Peyer's patch (tissue), 4 donors: Measurements from ENCODE around the gene LRRN2. TPM values are rescaled to one million over a fixed set of nuclear protein-coding genes. Genes with fewer than 3 reads are reported as not detected.

Experiments
- DNase-seq, 3 donors: peaks; one replicate each; pipeline ENCODE4 v3.0.0-alpha.2; 2017 to 2019
- H3K27ac ChIP-seq, 4 donors: fragments of 200-600 bp; sonication (generic); one replicate each; pipeline ENCODE4 v1.5.1; 2016 to 2019
- H3K27me3 ChIP-seq, 2 donors: fragments of 200-600 bp; sonication (generic); one replicate each; pipeline ENCODE4 v1.5.1; 2019
- H3K36me3 ChIP-seq, 3 donors: fragments of 200-600 bp; sonication (generic); one replicate each; pipeline ENCODE4 v1.5.1; 2016 to 2019
- H3K4me1 ChIP-seq, 4 donors: fragments of 200-600 bp; sonication (generic); one replicate each; pipeline ENCODE4 v1.5.1; 2016 to 2019
- H3K4me3 ChIP-seq, 4 donors: fragments of 200-600 bp; sonication (generic); 1 replicate in 3 of 4; 2 replicates in 1 of 4; pipeline ENCODE4 v1.5.1; 2016 to 2019; ENCODE audit warnings: mild to moderate bottlenecking in 1 of 4
- H3K9me3 ChIP-seq, 4 donors: fragments of 200-600 bp; sonication (generic); one replicate each; pipeline ENCODE4 v1.5.1; 2016 to 2019; ENCODE audit warnings: mild to moderate bottlenecking in 1 of 4
- CTCF ChIP-seq, 6 experiments: fragments of 450-650 bp in 4 of 6; fragments of 200-600 bp in 2 of 6; sonication (generic) in 1 of 6; IDR thresholded peaks; one replicate each; pipeline ENCODE4 v1.5.1; 2017 to 2019; ENCODE audit warnings: antibody characterized with exemption in 6 of 6, mild to moderate bottlenecking in 3 of 6, moderate library complexity in 1 of 6
- POLR2A ChIP-seq, 2 donors: fragments of 450-650 bp; IDR thresholded peaks; one replicate each; pipeline ENCODE4 v1.5.1; 2017; ENCODE audit warnings: antibody characterized with exemption in 2 of 2, mild to moderate bottlenecking in 2 of 2, moderate library complexity in 2 of 2
- total RNA-seq, 4 donors: library from RNA; depleted of rRNA; stranded (reverse); fragments of >200 nt; gene quantifications; one replicate each; pipeline ENCODE4 v1.1.0, GENCODE V29; 2016

LRRN2 gene
- total RNA-seq, 4 donors from 2014 or later = 0.66 to 1.6 (median 0.70) TPM; not detected in 1

GRCh38 chr1:204617256-204618147, 68.0 kb downstream of the LRRN2 start:
- no peaks in the 10 kb centered on the region for H3K9me3 ChIP-seq
- no peak overlapping the region for H3K4me3 ChIP-seq
- no peak for DNase-seq
- H3K36me3 ChIP-seq = no peaks in the 10 kb centered on the region
- H3K27me3 ChIP-seq = no peaks in the 10 kb centered on the region
- TF ChIP-seq CTCF (IDR thresholded peaks at IDR 0.05) (no peak), POLR2A (IDR thresholded peaks at IDR 0.05) (no peak)
- no peaks in the 10 kb centered on the region for H3K4me1 ChIP-seq
- H3K27ac ChIP-seq = no peak overlapping the region

- H3K27me3 ChIP-seq = no peaks in the 10 kb centered on the region
- H3K4me1 ChIP-seq = no peaks in the 10 kb centered on the region
- no peak overlapping the region for H3K4me3 ChIP-seq
- H3K9me3 ChIP-seq = no peaks in the 10 kb centered on the region
- H3K36me3 ChIP-seq = no peaks in the 10 kb centered on the region
- TF ChIP-seq CTCF (IDR thresholded peaks at IDR 0.05) (no peak), POLR2A (IDR thresholded peaks at IDR 0.05) (no peak)
- H3K27ac ChIP-seq = no peak overlapping the region
- no peak for DNase-seq
Measured at GRCh38 chr1:204616641-204617040, 68.9 kb downstream of the LRRN2 start.

- Histone ChIP-seq H3K27ac (no peak overlapping the region), H3K4me3 (no peak overlapping the region), H3K9me3 (no peaks in the 10 kb centered on the region), H3K4me1 (no peaks in the 10 kb centered on the region), H3K36me3 (no peaks in the 10 kb centered on the region), H3K27me3 (no peaks in the 10 kb centered on the region)
- DNase-seq = no peak
- TF ChIP-seq CTCF (IDR thresholded peaks at IDR 0.05) = no peak
- TF ChIP-seq POLR2A (IDR thresholded peaks at IDR 0.05) = no peak
Measured at GRCh38 chr1:204615881-204616280, 69.7 kb downstream of the LRRN2 start.

GRCh38 chr1:204613636-204614035, 71.9 kb downstream of the LRRN2 start:
- no peaks in the 10 kb centered on the region for H3K9me3 ChIP-seq

GRCh38 chr1:204612326-204612725, 73.2 kb downstream of the LRRN2 start:
- Histone ChIP-seq H3K36me3 (no peaks in the 10 kb centered on the region), H3K4me1 (no peaks in the 10 kb centered on the region), H3K27ac (no peak overlapping the region), H3K27me3 (no peaks in the 10 kb centered on the region), H3K9me3 (no peaks in the 10 kb centered on the region), H3K4me3 (no peak overlapping the region)
- no peak for TF ChIP-seq CTCF (IDR thresholded peaks at IDR 0.05)
- no peak for TF ChIP-seq POLR2A (IDR thresholded peaks at IDR 0.05)
- no peak for DNase-seq

More at GRCh38 chr1:204613636-204614035, 71.9 kb downstream of the LRRN2 start:
- no peak overlapping the region for H3K4me3 ChIP-seq
- DNase-seq = no peak
- no peak overlapping the region for H3K27ac ChIP-seq
- H3K36me3 ChIP-seq = no peaks in the 10 kb centered on the region
- H3K27me3 ChIP-seq = no peaks in the 10 kb centered on the region
- TF ChIP-seq POLR2A (IDR thresholded peaks at IDR 0.05) = no peak
- TF ChIP-seq CTCF (IDR thresholded peaks at IDR 0.05) = no peak
- H3K4me1 ChIP-seq = no peaks in the 10 kb centered on the region
